NCI-H128 (cell line): ENCODE data around the gene SAFB2.
A peak's percentile ranks its signal among the peaks of the same experiment; 100 is the strongest.

Experiments used
- DNase-seq: peaks from one replicate; lab custom pipeline; 2025; ENCODE audit not compliant: unreplicated experiment; lab: John Stamatoyannopoulos, UW

SAFB2 gene

GRCh38 chr19:5585461-5586299 is 36.9 kb downstream of the SAFB2 start:
- no peak for DNase-seq

DNA sequence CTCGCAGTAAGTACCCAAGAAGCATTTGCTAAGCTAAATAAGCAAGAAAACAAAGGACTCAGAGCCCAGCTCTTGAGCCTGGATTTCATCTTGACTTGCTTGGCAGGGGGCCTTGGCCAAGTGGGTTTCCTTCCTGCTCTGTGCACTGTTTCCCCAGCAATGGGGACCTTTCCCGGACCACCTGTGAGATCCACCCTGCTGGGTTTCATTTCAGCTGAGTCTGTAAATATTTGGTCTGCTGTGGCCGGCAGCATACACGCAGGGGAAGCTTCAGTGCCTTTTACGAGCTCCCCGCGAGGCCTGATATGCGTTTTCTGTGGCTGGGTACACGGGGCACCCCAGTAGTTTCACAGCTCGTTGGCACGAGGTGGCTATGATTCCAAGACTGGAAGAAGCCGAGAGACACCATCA is 42.4 kb downstream of the SAFB2 start:
- DNase-seq = peak; percentile 32

DNA sequence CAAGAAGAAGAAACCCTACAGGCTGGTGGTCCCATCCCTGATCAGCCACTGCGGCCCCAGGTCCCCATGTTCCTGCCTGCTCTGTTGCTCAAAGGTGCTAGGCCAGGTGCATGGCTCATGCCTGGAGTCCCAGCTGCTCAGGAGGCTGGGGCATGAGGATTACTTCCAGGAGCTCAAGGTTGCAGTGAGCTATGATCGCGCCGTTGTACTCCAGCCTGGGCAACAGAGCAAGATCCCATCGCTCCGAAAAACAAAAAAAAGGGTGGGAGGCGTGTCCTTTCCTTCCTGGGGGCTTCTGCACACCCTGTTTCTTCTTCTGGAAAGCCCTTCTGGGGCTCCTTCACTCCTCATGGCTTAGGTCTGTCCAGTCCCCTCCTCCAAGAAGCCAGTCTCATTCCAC is 42.9 kb downstream of the SAFB2 start:
- DNase-seq = no peak

DNA sequence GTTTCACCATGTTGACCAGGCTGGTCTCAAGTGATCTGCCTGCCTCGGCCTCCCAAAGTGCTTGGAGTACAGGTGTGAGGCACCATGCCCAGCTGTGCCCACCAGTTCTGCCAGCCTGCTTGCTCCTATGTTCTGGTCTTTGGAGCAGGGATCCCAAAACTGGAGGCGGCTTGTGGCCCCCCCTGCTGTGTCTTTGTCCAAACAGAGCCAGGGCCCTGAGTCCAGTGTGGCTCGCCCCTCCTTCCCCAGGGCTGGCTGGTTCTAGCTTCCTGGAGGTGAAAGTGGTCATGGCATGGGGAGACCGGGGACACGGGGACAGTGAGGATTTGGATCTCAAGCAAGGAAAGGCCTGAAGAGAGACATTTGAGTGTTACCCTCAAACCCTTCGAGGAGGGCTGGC is 43.3 kb downstream of the SAFB2 start:
- DNase-seq = no peak

DNA sequence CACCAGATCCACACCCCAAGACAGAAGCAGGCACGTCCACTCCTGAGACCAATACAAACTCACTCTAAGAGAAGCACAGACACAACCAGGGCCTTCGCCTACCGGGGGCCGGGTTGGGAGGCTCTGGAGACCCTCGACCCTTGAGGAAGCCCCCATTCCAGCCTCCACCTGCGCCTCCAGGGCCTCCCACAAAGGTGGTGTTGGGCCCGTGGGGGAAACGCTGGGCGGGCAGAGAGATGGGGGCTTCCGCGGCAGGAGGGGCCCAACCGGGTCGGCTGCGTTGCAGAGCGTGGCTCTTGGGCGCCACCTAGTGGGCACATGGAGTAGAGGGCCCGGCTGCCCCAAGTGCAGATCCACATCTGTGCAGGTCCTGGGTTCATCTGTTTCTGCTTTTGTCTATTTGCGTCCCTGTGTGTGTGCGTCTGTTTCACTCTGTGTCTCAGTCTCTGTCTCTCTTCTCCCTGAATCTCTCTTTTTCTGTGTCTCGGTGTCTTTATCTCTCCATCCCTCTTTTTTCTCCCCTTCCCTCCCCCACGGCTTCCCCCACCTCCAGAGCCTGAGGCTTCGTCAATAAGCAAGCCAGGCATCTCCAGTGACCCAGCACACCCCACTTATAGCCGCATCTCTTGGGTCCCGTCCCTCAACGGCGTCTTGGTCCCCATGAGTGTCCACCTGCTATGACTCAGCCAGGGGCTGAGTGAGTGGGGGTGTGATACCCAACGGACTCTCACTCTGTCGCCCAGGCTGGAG is 44.3 kb downstream of the SAFB2 start:
- no peak for DNase-seq

DNA sequence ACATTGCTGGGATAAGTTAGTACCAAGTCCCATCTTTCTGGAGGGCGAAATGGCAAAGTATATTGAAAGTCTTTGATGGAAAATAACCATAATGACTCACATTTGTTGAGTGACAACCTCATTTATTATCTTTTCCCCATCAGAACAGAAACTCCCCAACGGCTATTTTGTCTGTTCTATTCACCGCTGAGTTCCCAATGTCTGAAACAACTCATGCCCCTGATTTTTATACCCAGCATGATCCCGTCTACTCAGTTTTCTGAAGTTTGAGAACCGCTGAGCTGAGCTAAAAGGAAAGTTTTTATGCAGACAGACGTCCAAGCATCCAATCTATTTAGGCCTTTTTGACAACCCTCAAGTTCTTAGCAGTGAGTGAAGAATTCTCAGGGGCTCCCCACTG is 47.0 kb downstream of the SAFB2 start:
- DNase-seq = no peak

GRCh38 chr19:5572556-5573286 is 49.9 kb downstream of the SAFB2 start:
- DNase-seq = no peak

GRCh38 chr19:5571777-5572176 is 50.8 kb downstream of the SAFB2 start:
- no peak for DNase-seq

DNA sequence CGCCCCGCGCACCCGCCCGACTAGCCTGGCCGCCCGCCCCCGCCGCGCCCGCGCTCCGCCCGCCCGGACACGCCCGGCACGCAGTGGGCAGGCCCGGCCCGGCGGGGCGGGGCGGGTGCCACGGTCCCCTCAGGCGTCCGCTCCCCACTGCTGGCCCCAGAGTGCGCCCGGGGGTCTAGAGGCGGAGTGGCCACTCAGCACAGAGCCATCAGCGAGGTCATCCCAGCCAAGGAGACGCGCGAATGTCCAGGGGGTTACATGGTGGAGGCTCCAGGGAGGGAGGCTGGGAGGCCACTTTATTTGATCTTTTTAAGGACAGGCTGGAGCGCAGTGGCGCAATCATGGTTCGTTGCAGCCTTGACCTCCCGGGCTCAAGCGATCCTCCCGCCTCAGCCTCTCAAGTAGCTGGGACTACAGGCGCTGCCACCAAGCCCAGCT is 54.6 kb downstream of the SAFB2 start:
- no peak for DNase-seq

GRCh38 chr19:5567360-5567969 is 55.1 kb downstream of the SAFB2 start, which contains the start of gene TINCR:
TSS of gene TINCR (minus strand) at chr19:5567953.
- DNase-seq = no peak

- no peak for DNase-seq
Measured at GRCh38 chr19:5564930-5565329, 57.6 kb downstream of the SAFB2 start.

- DNase-seq = no peak
Measured at GRCh38 chr19:5563935-5564612, 58.5 kb downstream of the SAFB2 start.

- no peak for DNase-seq
Measured at GRCh38 chr19:5563008-5563431, 59.6 kb downstream of the SAFB2 start.

- no peak for DNase-seq
Measured at GRCh38 chr19:5562280-5562679, 60.3 kb downstream of the SAFB2 start.

DNA sequence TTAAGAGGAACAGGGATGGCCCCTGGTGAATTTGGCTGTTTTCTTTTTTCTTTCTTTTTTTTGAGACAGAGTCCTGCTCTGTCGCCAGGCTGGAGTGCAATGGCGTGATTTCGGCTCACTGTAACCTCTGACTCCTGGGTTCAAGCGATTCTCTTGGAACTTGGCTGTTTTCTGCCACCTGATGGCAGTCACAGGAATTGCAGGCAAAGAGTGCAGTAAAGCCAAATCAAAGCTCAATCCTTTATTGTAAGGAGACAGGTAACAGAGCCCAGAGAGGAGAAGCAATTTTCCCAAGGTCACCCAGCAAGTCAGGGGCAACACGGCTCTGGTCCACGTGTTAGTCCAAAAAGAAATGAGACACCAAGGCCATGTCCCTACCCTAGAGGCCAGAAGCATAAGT is 61.0 kb downstream of the SAFB2 start:
- DNase-seq = no peak

- DNase-seq = no peak
Measured at GRCh38 chr19:5560156-5560555, 62.4 kb downstream of the SAFB2 start.

GRCh38 chr19:5559804-5560133 is 62.8 kb downstream of the SAFB2 start:
- DNase-seq = no peak

DNA sequence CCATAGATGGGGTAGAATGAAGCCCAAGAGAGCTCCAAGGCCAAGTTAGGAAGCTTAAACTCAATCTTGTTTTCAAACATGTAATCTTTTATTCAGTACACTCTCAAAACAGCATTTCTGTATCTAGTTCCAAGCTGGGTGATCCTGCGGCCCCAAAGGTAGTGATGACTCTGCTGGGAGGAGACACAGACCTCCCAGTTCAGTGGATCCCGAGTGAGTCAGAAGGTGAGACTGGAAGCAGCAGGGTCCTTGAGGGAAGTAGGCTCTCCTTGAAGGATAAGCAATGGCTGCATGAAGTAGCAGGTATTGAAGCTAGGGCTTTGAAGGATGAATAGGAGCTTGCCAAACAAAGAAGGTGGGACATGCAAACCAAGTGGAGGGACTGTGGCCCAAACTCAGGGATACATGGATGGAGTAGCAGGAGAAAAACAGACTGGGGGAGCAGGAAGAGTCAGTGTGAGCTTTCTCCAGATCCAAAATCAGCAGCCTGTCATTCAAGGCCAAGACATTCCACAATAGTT is 64.4 kb downstream of the SAFB2 start:
- no peak for DNase-seq

DNA sequence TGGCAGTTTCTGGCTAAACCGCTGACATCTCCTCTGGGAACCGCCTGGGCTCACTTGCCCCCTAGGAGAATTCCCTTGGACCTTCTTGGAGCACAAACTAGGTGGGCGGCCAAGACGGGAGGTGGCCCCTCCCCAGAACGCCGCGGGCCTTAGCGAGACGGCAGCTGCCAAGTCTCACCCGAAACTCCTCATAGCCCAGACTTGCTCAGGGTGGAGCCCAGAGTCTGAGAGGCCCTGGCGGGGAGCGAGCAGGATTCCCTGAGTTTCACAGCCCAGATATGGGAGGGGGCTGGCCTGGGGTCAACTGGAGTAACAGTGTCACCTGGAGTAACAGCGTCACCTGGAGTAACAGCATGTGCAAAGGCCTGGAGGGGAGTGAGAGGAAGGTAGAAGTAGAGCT is 64.9 kb downstream of the SAFB2 start:
- no peak for DNase-seq

DNA sequence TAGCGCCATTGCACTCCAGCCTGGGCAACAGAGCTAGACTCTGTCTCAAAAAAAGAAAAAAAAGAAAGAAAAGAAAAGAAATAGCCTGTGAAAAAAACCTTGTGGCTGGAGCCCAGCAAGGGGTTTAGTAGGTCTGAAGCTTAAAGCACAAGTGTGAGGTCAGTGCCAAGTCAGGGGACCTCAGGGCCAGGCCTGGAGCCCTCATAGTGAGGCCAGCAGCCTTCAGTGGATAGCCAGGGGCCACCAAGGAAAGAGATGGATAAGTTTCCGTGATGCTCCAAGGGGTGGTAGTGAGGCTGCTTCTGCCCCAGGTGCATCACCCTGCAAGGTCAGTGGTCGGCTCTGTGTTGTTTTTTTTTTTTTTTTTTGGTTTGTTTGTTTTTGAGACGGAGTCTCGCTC is 67.7 kb downstream of the SAFB2 start:
- no peak for DNase-seq
